OCI-LY1 (cell line): ENCODE data around the gene OCIAD2.

Source experiments
- H2AFZ ChIP-seq: fragments of 200-600 bp; sonication (generic), shearing (Covaris generic); 2 replicates; pipeline ENCODE4 v1.6.0; 2014; ENCODE audit warnings: antibody characterized with exemption, mild to moderate bottlenecking, low read length
- H3F3A ChIP-seq: fragments of 200-600 bp; sonication (generic), shearing (Covaris generic); 2 replicates; pipeline ENCODE4 v1.6.0; 2014; ENCODE audit warnings: mild to moderate bottlenecking, antibody characterized with exemption, low read length, moderate library complexity; ENCODE audit not compliant: insufficient read depth
- H3K27ac ChIP-seq: fragments of 200-600 bp; sonication (generic); 2 replicates; pipeline ENCODE4 v1.5.1; 2014; ENCODE audit warnings: low read length, mixed run types, mild to moderate bottlenecking, low read depth; ENCODE audit not compliant: poor library complexity, severe bottlenecking
- H3K27me3 ChIP-seq: fragments of 200-600 bp; sonication (generic); 2 replicates; pipeline ENCODE4 v1.6.0; 2014; ENCODE audit warnings: antibody characterized with exemption, mild to moderate bottlenecking, low read length, moderate library complexity; ENCODE audit not compliant: insufficient read depth
- H3K36me3 ChIP-seq: fragments of 200-600 bp; sonication (generic); 2 replicates; pipeline ENCODE4 v1.6.1; 2014; ENCODE audit warnings: mild to moderate bottlenecking, antibody characterized with exemption, low read length, moderate library complexity, mixed read lengths; ENCODE audit not compliant: insufficient read depth
- H3K4me1 ChIP-seq: fragments of 200-600 bp; sonication (generic); 2 replicates; pipeline ENCODE4 v1.5.1; 2014; ENCODE audit warnings: mild to moderate bottlenecking, low read length, moderate library complexity; ENCODE audit not compliant: insufficient read depth, severe bottlenecking
- H3K4me2 ChIP-seq: fragments of 200-600 bp; sonication (generic), shearing (Covaris generic); 2 replicates; pipeline ENCODE4 v1.6.1; 2014; ENCODE audit warnings: low read length
- H3K4me3 ChIP-seq: fragments of 200-600 bp; sonication (generic); 2 replicates; pipeline ENCODE4 v1.5.1; 2014; ENCODE audit warnings: low read length, low read depth, mild to moderate bottlenecking, mixed read lengths; ENCODE audit not compliant: poor library complexity, severe bottlenecking
- H3K79me2 ChIP-seq: fragments of 200-600 bp; shearing (Covaris generic); 2 replicates; pipeline ENCODE4 v1.6.1; 2016; ENCODE audit warnings: mixed run types, low read length, mixed read lengths; ENCODE audit not compliant: insufficient read depth
- H3K9ac ChIP-seq: fragments of 200-600 bp; sonication (generic), shearing (Covaris generic); 2 replicates; pipeline ENCODE4 v1.6.1; 2014; ENCODE audit warnings: mild to moderate bottlenecking, low read length, mixed read lengths
- H3K9me2 ChIP-seq: fragments of 200-600 bp; sonication (generic), shearing (Covaris generic); 2 replicates; pipeline ENCODE4 v1.6.1; 2014; ENCODE audit warnings: low read depth, mild to moderate bottlenecking, low read length, mixed read lengths
- H3K9me3 ChIP-seq: fragments of 200-600 bp; shearing (Covaris generic); 2 replicates; pipeline ENCODE4 v1.6.1; 2014; ENCODE audit warnings: low read length, mixed read lengths
- H4K20me1 ChIP-seq: fragments of 200-600 bp; sonication (generic), shearing (Covaris generic); 2 replicates; pipeline ENCODE4 v1.6.0; 2016; ENCODE audit warnings: mild to moderate bottlenecking, low read length; ENCODE audit not compliant: insufficient read depth
- EZH2 ChIP-seq: fragments of 200-600 bp; sonication (generic), shearing (Covaris generic); IDR thresholded peaks from 2 replicates; pipeline ENCODE4 v1.8.0; 2017; ENCODE audit warnings: borderline replicate concordance, mixed run types, mild to moderate bottlenecking, antibody characterized with exemption, low read length, moderate library complexity, mixed read lengths
- TF ChIP-seq, protein P1 (sequence below): fragments of 200-600 bp; sonication (generic), shearing (Covaris generic); IDR thresholded peaks from 2 replicates; pipeline ENCODE4 v1.5.1; 2017; ENCODE audit warnings: mild to moderate bottlenecking, antibody characterized with exemption, low read length, moderate library complexity, mixed read lengths

OCIAD2 gene

DNA sequence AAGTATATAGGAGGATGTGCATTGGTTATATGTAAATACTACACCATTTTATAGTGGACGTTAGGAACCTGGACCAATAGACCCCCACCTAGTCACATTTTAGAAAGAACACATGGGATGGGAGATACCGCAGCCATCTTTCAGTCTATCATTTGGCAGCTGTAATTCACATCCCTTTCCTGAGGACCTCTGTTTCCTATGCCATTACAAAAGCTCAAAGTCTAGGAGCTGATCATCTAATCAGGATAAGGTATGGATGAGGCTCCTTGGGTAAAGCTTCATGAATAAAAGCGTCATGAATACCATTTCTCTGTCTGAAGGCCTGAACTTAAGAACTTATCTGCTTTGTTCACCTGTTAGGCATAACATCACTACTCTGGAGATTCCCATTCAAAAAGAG lies 44.5 kb downstream of the OCIAD2 start:
- 0 out of 2 replicates have a peak, but pooled peaks cover 3% of the 10 kb centered on the region for H4K20me1 ChIP-seq
- no peaks in the 10 kb centered on the region for H3K9me2 ChIP-seq
- H3K27me3 ChIP-seq, result no peaks in the 10 kb centered on the region
- H3K4me2 ChIP-seq, result no peak overlapping the region
- TF ChIP-seq EZH2, result no peak
- TF ChIP-seq, protein P1, sequence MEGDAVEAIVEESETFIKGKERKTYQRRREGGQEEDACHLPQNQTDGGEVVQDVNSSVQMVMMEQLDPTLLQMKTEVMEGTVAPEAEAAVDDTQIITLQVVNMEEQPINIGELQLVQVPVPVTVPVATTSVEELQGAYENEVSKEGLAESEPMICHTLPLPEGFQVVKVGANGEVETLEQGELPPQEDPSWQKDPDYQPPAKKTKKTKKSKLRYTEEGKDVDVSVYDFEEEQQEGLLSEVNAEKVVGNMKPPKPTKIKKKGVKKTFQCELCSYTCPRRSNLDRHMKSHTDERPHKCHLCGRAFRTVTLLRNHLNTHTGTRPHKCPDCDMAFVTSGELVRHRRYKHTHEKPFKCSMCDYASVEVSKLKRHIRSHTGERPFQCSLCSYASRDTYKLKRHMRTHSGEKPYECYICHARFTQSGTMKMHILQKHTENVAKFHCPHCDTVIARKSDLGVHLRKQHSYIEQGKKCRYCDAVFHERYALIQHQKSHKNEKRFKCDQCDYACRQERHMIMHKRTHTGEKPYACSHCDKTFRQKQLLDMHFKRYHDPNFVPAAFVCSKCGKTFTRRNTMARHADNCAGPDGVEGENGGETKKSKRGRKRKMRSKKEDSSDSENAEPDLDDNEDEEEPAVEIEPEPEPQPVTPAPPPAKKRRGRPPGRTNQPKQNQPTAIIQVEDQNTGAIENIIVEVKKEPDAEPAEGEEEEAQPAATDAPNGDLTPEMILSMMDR, result no peak
- no peaks in the 10 kb centered on the region for H3K79me2 ChIP-seq
- no peak overlapping the region for H3K4me3 ChIP-seq
- no peak overlapping the region for H3K9ac ChIP-seq
- no peaks in the 10 kb centered on the region for H3F3A ChIP-seq
- H3K27ac ChIP-seq, result no peak overlapping the region
- H3K36me3 ChIP-seq, result peaks cover 37% of the 10 kb centered on the region
- no peaks in the 10 kb centered on the region for H3K4me1 ChIP-seq
- H3K9me3 ChIP-seq, result no peaks in the 10 kb centered on the region
- no peak overlapping the region for H2AFZ ChIP-seq

DNA sequence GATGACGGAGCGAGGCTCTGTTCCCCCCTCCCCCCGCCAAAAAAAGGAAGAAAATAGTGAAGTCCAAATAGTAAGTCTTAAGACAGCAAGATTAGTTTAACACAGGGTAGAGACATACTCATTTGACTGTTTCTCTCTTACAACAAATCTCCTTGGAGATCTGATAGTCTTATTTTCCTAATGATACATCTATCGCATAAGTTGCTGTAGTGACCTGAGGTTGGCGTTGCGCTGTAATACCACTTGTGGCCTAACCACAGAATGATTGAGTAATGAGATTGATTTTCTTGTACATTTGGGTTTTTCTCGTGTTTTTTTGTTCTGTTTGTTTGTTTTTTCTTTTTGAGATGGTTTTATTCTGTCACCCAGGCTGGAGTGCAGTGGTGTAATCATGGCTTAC lies 48.4 kb downstream of the OCIAD2 start:
- 0 out of 2 replicates have a peak, but pooled peaks cover 3% of the 10 kb centered on the region for H4K20me1 ChIP-seq
- no peaks in the 10 kb centered on the region for H3K9me2 ChIP-seq

DNA sequence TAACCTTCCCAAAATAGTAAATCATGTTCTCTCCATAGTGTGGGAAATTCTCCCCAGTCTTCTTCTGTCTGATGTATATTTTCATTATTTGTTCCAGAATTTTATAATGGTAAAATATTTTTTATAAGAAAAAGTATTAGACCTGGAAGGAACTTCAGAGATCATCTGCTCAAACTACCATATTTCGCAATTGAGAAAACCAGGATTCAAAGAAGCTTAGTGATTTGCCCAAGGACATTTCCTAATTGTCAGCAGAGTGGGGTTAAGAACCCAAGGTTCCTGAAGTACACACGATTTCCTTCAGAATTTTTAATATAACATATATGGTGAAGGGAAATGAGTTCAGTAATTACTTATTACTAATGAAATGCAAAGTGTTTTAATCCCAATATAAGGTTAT lies 51.6 kb downstream of the OCIAD2 start:
- Histone ChIP-seq H3K4me2 (no peak overlapping the region), H3F3A (no peaks in the 10 kb centered on the region), H4K20me1 (no peaks in the 10 kb centered on the region), H2AFZ (no peak overlapping the region), H3K9me3 (no peaks in the 10 kb centered on the region), H3K36me3 (peaks cover 84% of the 10 kb centered on the region), H3K9me2 (no peaks in the 10 kb centered on the region), H3K4me1 (no peaks in the 10 kb centered on the region), H3K9ac (no peak overlapping the region), H3K79me2 (no peaks in the 10 kb centered on the region), H3K27me3 (no peaks in the 10 kb centered on the region), H3K27ac (no peak overlapping the region), H3K4me3 (no peak overlapping the region)
- TF ChIP-seq, protein P1, result no peak

More for the DNA sequence above, 48.4 kb downstream of the OCIAD2 start:
- no peaks in the 10 kb centered on the region for H3K4me1 ChIP-seq
- H3K27ac ChIP-seq, result no peak overlapping the region
- TF ChIP-seq EZH2, result no peak
- TF ChIP-seq, protein P1, result no peak
- H3K79me2 ChIP-seq, result no peaks in the 10 kb centered on the region
- no peaks in the 10 kb centered on the region for H3K27me3 ChIP-seq
- no peak overlapping the region for H3K4me2 ChIP-seq
- no peaks in the 10 kb centered on the region for H3F3A ChIP-seq
- H3K9ac ChIP-seq, result no peak overlapping the region
- H3K9me3 ChIP-seq, result no peaks in the 10 kb centered on the region
- H2AFZ ChIP-seq, result no peak overlapping the region
- peaks cover 65% of the 10 kb centered on the region for H3K36me3 ChIP-seq
- H3K4me3 ChIP-seq, result no peak overlapping the region
